OCI-LY1 (cell line): ENCODE results near the gene ZBTB7C.

Experiments
- CTCF ChIP-seq: fragments of 200-600 bp; sonication (generic), shearing (Covaris generic); IDR thresholded peaks from 2 replicates; pipeline ENCODE4 v1.5.1; 2017; ENCODE audit warnings: mild to moderate bottlenecking, antibody characterized with exemption, low read length, moderate library complexity, mixed read lengths
- EZH2 ChIP-seq: fragments of 200-600 bp; sonication (generic), shearing (Covaris generic); IDR thresholded peaks from 2 replicates; pipeline ENCODE4 v1.8.0; 2017; ENCODE audit warnings: borderline replicate concordance, mixed run types, mild to moderate bottlenecking, antibody characterized with exemption, low read length, moderate library complexity, mixed read lengths

- TF ChIP-seq EZH2: no peak
- TF ChIP-seq CTCF: no peak
Observed at GRCh38 chr18:48405978-48406377, 3.2 kb downstream of the ZBTB7C start.
